ENCODE measurements around the gene PSMC5. TPM values are rescaled to one million over a fixed set of nuclear protein-coding genes. Genes with fewer than 3 reads are reported as not detected.
"Not testable (repeated sequence)": the region's sequence is repeated elsewhere in the genome, so short reads cannot be mapped to it uniquely, and the experiment has no call there.

The PSMC5 gene
- total RNA-seq, 1 donor from 2014 or later: 50.5 TPM

DNA sequence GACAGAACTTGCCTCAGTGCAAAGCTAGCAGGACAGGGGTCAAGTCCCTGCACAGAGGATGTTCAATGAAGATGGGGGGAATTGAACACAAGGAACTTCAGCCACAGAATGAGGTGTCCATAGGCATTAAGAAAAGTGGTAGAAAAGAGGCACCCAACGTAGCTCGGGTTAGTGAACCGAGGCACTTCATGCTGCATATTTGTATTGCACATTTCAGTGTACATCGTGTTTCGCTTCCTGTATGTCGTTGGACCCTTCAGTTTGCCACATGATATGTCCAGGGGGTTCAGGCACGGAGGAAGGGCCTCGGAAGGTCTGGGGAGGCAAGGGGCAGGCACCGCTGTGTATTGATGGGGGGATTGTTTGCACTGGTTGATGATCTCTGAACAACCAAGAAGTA is 51.2 kb downstream of the PSMC5 start:
- not testable (repeated sequence) for H3K4me3 ChIP-seq (ENCODE audit: low read depth, low read length); H3K27me3 ChIP-seq (ENCODE audit: control insufficient read depth, insufficient read depth, low read length); DNase-seq (ENCODE audit: low read depth); FAIRE-seq; H3K36me3 ChIP-seq (ENCODE audit: control insufficient read depth, insufficient read depth, low read length)

DNA sequence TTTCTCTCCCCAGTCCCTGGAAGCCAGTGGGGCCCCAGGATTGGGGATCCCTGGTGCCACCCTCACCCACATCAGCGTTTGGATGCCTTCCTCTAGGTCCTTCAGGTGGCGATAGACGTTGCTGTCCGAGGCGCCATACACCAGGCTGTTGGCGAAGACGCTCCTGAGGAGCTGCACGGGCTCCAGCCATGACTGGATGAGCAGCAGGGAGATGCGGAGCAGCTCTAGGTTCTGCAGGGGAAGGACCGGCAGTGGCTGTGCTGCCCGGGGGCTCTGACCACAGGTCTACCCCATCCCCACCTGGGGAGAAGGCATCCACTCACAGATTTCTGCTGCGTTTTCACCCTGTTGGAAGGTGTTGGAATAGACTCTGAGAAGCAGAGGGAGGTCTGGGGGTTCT is 53.5 kb downstream of the PSMC5 start:
- Histone ChIP-seq H3K4me3 (ENCODE audit: low read depth, low read length) (no peak overlapping the region), H3K36me3 (ENCODE audit: control insufficient read depth, insufficient read depth, low read length) (no peaks in the 10 kb centered on the region), H3K27me3 (ENCODE audit: control insufficient read depth, insufficient read depth, low read length) (no peaks in the 10 kb centered on the region)
- DNase-seq (ENCODE audit: low read depth) (no peak), FAIRE-seq (no peak)
- TF ChIP-seq, protein P1, sequence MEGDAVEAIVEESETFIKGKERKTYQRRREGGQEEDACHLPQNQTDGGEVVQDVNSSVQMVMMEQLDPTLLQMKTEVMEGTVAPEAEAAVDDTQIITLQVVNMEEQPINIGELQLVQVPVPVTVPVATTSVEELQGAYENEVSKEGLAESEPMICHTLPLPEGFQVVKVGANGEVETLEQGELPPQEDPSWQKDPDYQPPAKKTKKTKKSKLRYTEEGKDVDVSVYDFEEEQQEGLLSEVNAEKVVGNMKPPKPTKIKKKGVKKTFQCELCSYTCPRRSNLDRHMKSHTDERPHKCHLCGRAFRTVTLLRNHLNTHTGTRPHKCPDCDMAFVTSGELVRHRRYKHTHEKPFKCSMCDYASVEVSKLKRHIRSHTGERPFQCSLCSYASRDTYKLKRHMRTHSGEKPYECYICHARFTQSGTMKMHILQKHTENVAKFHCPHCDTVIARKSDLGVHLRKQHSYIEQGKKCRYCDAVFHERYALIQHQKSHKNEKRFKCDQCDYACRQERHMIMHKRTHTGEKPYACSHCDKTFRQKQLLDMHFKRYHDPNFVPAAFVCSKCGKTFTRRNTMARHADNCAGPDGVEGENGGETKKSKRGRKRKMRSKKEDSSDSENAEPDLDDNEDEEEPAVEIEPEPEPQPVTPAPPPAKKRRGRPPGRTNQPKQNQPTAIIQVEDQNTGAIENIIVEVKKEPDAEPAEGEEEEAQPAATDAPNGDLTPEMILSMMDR (IDR thresholded peaks at IDR 0.05; ENCODE audit: insufficient read depth, low read length, severe bottlenecking): no peak

DNA sequence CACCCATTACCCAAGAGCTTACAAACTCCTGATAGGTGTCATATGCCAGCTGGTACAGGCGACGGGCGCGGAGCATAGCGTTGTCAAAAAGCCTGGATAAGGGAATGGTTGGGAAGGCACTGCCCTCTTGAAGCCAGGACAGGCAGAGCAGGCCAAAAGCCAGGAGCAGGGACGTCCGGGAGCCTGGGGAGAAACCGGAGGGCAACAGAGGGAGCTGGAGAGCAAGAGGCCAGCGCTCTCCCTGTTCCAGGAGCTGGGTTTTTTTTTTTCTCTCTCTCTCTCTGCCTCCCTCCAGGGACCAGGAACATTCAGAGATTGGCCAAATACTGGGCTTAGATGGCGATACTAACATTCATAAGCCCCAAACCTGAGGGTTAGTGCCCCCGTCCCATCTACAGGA is 54.1 kb downstream of the PSMC5 start:
- not testable (repeated sequence) for FAIRE-seq; H3K36me3 ChIP-seq (ENCODE audit: control insufficient read depth, insufficient read depth, low read length); H3K4me3 ChIP-seq (ENCODE audit: low read depth, low read length); DNase-seq (ENCODE audit: low read depth); H3K27me3 ChIP-seq (ENCODE audit: control insufficient read depth, insufficient read depth, low read length)

Other genes with a start within 250 kb of the PSMC5 start
- 11.5 and 11.6 TPM in 2 replicates for gene TACO1, start 226.5 kb upstream of the PSMC5 start, total RNA-seq
- gene MAP3K3, start 205.0 kb upstream of the PSMC5 start, total RNA-seq: 10.1 and 11.1 TPM in 2 replicates
- gene LIMD2, start 127.3 kb upstream of the PSMC5 start, total RNA-seq: 0.53 and 0.90 TPM in 2 replicates
- gene STRADA, start 85.6 kb upstream of the PSMC5 start, total RNA-seq: 10.5 and 14.1 TPM in 2 replicates
- gene CCDC47, start 53.8 kb upstream of the PSMC5 start, total RNA-seq: 112 and 118 TPM in 2 replicates
- gene DDX42, start 53.3 kb upstream of the PSMC5 start, total RNA-seq: 65.0 and 70.5 TPM in 2 replicates
- gene FTSJ3, start 232 bp downstream of the PSMC5 start, total RNA-seq: 43.4 and 53.1 TPM in 2 replicates
- gene SMARCD2, start 15.3 kb downstream of the PSMC5 start, total RNA-seq: 98.5 and 112 TPM in 2 replicates
- not detected in 2 replicates for gene CSH2, start 46.2 kb downstream of the PSMC5 start, total RNA-seq
- gene GH2, start 54.5 kb downstream of the PSMC5 start, total RNA-seq: not detected in 2 replicates
- gene CSH1, start 69.1 kb downstream of the PSMC5 start, total RNA-seq: not detected in 2 replicates
- not detected in 2 replicates for gene CSHL1, start 83.8 kb downstream of the PSMC5 start, total RNA-seq
- not detected in 2 replicates for gene GH1, start 91.4 kb downstream of the PSMC5 start, total RNA-seq
- gene CD79B, start 104.9 kb downstream of the PSMC5 start, total RNA-seq: not detected in 2 replicates
- under 0.01 and 0.90 TPM in 2 replicates for gene SCN4A, start 145.5 kb downstream of the PSMC5 start, total RNA-seq
- not detected in 2 replicates for gene PRR29, start 170.9 kb downstream of the PSMC5 start, total RNA-seq
- 0.26 and 0.90 TPM in 2 replicates for gene ICAM2, start 193.2 kb downstream of the PSMC5 start, total RNA-seq

Measured in bronchial epithelial cell (primary cell).